Karpas-422 (cell line): ENCODE measurements around the gene JMJD8. TPM values are rescaled to one million over a fixed set of nuclear protein-coding genes. Genes with fewer than 3 reads are reported as not detected.

Experiments
- DNase-seq: peaks from one replicate; pipeline ENCODE4 v3.0.0-alpha.2; 2015
- H2AFZ ChIP-seq: fragments of 200-600 bp; sonication (generic); 2 replicates; pipeline ENCODE4 v1.6.1; 2014; ENCODE audit warnings: antibody characterized with exemption, low read length, mixed read lengths
- H3K27ac ChIP-seq: fragments of 200-600 bp; sonication (generic); 2 replicates; pipeline ENCODE4 v1.5.1; 2014; ENCODE audit warnings: mild to moderate bottlenecking, low read length, moderate library complexity
- H3K27me3 ChIP-seq: fragments of 200-600 bp; sonication (generic); 2 replicates; pipeline ENCODE4 v1.6.1; 2014; ENCODE audit warnings: low read length, mixed read lengths
- H3K36me3 ChIP-seq: fragments of 200-600 bp; sonication (generic); 2 replicates; pipeline ENCODE4 v1.6.1; 2014; ENCODE audit warnings: low read length, mixed read lengths; ENCODE audit not compliant: insufficient read depth
- H3K4me1 ChIP-seq: fragments of 200-600 bp; sonication (generic); 2 replicates; pipeline ENCODE4 v1.6.1; 2014; ENCODE audit warnings: mild to moderate bottlenecking, low read length, mixed read lengths
- H3K4me2 ChIP-seq: fragments of 200-600 bp; sonication (generic); 2 replicates; pipeline ENCODE4 v1.6.1; 2014; ENCODE audit warnings: low read length, low read depth, mild to moderate bottlenecking; ENCODE audit not compliant: poor library complexity, severe bottlenecking
- H3K4me3 ChIP-seq: fragments of 200-600 bp; sonication (generic); 2 replicates; pipeline ENCODE4 v1.5.1; 2014; ENCODE audit warnings: mild to moderate bottlenecking, antibody characterized with exemption, low read length, mixed read lengths
- H3K79me2 ChIP-seq: fragments of 200-600 bp; sonication (generic); 2 replicates; pipeline ENCODE4 v1.6.1; 2014; ENCODE audit warnings: mild to moderate bottlenecking, low read length, mixed read lengths
- H3K9ac ChIP-seq: fragments of 200-600 bp; sonication (generic); 2 replicates; pipeline ENCODE4 v1.6.0; 2014; ENCODE audit warnings: low read length
- H3K9me2 ChIP-seq: fragments of 200-600 bp; sonication (generic), shearing (Covaris generic); replicated peaks from 2 replicates; pipeline ENCODE4 v1.6.0; 2014; ENCODE audit warnings: mild to moderate bottlenecking, low read length, moderate library complexity; ENCODE audit not compliant: insufficient read depth
- H3K9me3 ChIP-seq: fragments of 300-700, 200-600 bp; sonication (generic); 2 replicates; pipeline ENCODE4 v1.6.1; 2014; ENCODE audit warnings: low read length, mixed read lengths
- H4K20me1 ChIP-seq: fragments of 200-600 bp; sonication (generic); 2 replicates; pipeline ENCODE4 v1.6.1; 2014; ENCODE audit warnings: mild to moderate bottlenecking, antibody characterized with exemption, low read length, low read depth; ENCODE audit not compliant: insufficient read depth
- total RNA-seq: library from RNA; depleted of rRNA; stranded (reverse); fragments of >200 nt; shearing (Covaris generic); gene quantifications from 2 replicates; pipeline ENCODE4 v1.2.3, GENCODE V29; 2014; ENCODE audit warnings: low replicate concordance

The JMJD8 gene
- total RNA-seq, 1 experiment from 2014 or later: 28.1 TPM

GRCh38 chr16:703406-703805 is 19.3 kb upstream of the JMJD8 start:
- H3K4me2 ChIP-seq: no peak overlapping the region
- no peak overlapping the region for H3K27ac ChIP-seq
- H3K27me3 ChIP-seq: no peaks in the 10 kb centered on the region
- H3K79me2 ChIP-seq: no peaks in the 10 kb centered on the region
- H3K9me3 ChIP-seq: no peaks in the 10 kb centered on the region
- H3K36me3 ChIP-seq: no peaks in the 10 kb centered on the region
- no peak overlapping the region for H3K9ac ChIP-seq
- no peak overlapping the region for H3K4me3 ChIP-seq
- no peak overlapping the region for H2AFZ ChIP-seq
- no peaks in the 10 kb centered on the region for H3K9me2 ChIP-seq
- H4K20me1 ChIP-seq: 0 out of 2 replicates have a peak, but pooled peaks cover 3% of the 10 kb centered on the region
- H3K4me1 ChIP-seq: no peaks in the 10 kb centered on the region
- no peak for DNase-seq

DNA sequence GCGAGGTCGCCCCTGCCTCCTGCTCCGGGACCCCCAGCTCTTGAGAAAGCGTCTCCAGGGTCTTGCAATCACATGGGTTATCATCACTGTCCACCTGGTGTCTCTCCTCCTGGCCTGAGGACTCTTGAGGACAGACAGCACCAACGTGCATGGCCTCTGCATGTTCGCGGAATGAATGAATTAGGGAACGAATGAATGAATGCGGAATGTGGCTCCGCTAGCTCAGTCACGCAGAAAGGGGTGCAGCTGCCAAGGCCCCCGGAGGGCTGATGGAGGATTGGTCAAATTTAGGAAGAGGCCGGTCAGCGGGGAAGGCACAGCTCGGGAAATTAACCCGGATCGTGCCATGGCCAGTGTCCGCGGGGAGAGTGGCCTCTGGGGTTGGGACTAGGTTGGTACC is 18.2 kb upstream of the JMJD8 start:
- Histone ChIP-seq H4K20me1 (0 out of 2 replicates have a peak, but pooled peaks cover 3% of the 10 kb centered on the region), H3K36me3 (no peaks in the 10 kb centered on the region), H3K27ac (no peak overlapping the region), H3K4me2 (no peak overlapping the region), H3K27me3 (no peaks in the 10 kb centered on the region), H3K9me3 (no peaks in the 10 kb centered on the region), H3K9me2 (no peaks in the 10 kb centered on the region), H2AFZ (no peak overlapping the region), H3K79me2 (no peaks in the 10 kb centered on the region), H3K4me3 (no peak overlapping the region), H3K4me1 (no peaks in the 10 kb centered on the region), H3K9ac (no peak overlapping the region)
- no peak for DNase-seq

DNA sequence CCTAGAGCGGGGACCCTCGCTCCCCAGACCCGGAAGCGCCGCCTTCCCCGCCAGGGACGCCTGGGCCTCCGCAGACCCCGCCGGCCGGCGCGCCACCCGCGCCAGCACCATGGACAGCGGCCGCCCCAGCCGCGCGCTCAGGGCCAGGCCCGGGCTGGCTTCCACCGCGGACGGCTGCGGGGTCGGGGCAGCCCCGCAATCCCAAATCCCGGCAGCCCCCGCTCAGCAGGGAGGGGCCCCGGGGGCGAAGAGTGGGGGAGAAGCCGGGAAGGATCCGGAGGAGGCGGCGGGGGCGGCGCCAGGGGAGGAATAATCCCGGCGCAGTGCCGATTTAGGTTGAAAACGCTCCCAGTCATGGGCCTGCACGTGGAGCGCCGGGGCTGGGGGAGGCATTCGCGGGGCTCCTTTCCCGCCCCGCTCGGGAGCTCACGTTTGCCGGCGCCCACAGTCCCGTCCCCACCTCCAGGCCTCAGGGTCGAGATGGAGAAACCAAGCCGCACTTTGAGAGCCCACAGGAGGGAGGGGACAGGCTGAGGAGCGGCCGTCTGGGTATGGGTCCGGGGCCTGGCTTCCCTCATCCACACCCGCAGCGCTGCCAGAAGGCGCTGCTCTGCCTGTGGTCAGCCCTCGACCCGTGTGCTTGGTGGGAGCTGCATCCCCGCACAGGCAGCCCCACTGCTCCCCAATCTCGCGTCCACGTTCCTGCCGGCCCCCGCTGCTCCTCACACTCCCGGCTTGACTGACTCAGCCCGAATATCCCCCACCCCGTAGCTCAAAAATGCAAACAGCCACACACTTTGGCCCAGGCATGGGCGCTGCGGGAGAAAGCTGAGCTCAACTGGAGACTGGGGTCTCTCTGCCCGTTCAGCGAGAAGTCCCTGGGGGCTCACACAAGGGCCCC is 16.8 kb upstream of the JMJD8 start:
- H3K4me2 ChIP-seq: no peak overlapping the region
- H4K20me1 ChIP-seq: 0 out of 2 replicates have a peak, but pooled peaks cover 3% of the 10 kb centered on the region
- H3K9me3 ChIP-seq: no peaks in the 10 kb centered on the region
- no peak overlapping the region for H3K4me3 ChIP-seq
- H3K9me2 ChIP-seq: no peaks in the 10 kb centered on the region
- H3K27me3 ChIP-seq: no peaks in the 10 kb centered on the region
- H3K36me3 ChIP-seq: no peaks in the 10 kb centered on the region
- no peak overlapping the region for H2AFZ ChIP-seq
- DNase-seq: peak; percentile 60
- H3K79me2 ChIP-seq: no peaks in the 10 kb centered on the region
- H3K9ac ChIP-seq: no peak overlapping the region
- H3K27ac ChIP-seq: no peak overlapping the region
- peaks cover under 1% of the 10 kb centered on the region for H3K4me1 ChIP-seq

DNA sequence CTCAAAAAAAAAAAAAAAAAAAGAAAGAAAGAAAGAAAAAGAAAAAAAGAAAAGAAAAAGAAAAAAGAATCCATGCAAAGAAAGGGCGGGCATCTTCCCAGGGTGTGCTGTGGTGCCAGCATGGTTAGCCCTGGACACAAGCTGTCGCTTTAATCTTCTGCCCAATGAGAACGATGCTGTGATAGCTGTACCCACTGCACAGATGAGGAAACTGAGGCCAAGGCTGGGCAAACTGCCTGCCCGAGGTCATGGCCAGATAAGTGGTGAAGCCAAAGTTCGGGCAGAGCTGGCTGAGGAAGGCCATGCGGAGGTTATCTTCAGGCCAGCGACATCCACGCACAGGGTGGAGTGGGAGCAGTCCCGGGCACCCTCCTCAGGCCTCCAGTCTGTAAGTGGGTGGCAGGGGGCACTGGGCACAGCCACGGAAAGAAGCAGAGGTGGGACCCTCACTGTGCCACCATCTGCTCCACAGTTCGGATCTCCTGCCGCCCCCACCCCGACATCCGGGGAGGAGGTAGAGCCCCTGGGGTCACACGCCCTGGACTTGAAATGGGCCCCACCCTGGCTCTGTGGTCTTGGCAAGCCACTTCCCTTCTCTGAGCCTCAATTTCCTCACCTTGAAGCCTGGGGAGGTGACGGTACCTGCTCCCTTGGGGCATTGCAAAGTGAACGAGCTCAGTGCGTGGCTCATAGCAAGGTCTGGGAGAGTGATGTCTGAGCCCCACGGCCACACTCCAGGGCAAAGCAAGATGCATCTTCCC is 15.0 kb upstream of the JMJD8 start:
- H3K4me3 ChIP-seq: no peak overlapping the region
- DNase-seq: no peak
- H3K79me2 ChIP-seq: no peaks in the 10 kb centered on the region
- no peak overlapping the region for H3K4me2 ChIP-seq
- peaks cover 18% of the 10 kb centered on the region for H3K4me1 ChIP-seq
- H3K36me3 ChIP-seq: no peaks in the 10 kb centered on the region
- 0 out of 2 replicates have a peak, but pooled peaks cover under 1% of the 10 kb centered on the region for H4K20me1 ChIP-seq
- H3K9me2 ChIP-seq: no peaks in the 10 kb centered on the region
- no peak overlapping the region for H3K9ac ChIP-seq
- H3K27me3 ChIP-seq: no peaks in the 10 kb centered on the region
- H2AFZ ChIP-seq: no peak overlapping the region
- H3K27ac ChIP-seq: no peak overlapping the region
- H3K9me3 ChIP-seq: no peaks in the 10 kb centered on the region

DNA sequence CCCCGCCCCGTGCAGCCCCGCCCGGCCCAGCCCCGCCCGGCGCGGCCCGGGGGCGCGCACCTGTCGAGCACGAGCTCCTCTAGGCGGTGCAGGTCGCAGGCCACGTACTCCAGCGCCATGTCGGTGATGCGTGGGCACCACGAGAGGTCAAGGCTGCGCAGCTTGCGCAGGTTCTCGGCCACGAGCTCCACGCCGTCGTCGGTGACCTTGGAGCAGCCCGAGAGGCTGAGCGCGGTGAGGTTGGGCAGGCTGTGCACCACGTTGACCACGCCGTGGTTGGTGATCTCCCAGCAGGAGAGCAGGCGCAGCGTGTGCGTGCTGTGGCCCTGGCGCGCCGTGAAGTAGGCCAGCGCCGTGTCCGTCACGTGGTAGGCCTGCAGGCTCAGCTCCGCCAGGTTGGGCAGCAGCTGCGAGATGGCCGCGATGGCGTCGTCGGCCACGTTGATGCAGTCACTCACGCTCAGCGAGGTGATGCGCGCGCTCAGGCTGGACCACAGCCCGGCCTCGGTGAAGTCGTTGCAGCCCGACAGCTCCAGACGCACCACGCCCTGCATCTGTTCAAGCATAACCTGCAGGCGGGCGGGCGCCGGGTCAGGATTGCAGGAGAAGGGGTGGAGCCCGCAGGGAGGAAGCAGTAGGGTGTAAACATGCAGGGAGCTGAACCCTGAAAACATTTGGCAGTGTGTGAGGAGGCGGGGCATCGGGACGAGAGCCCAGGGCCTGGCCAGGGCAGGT is 11.4 kb upstream of the JMJD8 start:
- no peak overlapping the region for H3K27ac ChIP-seq
- no peaks in the 10 kb centered on the region for H3K27me3 ChIP-seq
- no peaks in the 10 kb centered on the region for H3K79me2 ChIP-seq
- H3K9ac ChIP-seq: peak overlapping the region; percentile 79
- no peaks in the 10 kb centered on the region; the same call in 1 of the 2 replicates for H3K9me2 ChIP-seq
- no peaks in the 10 kb centered on the region for H3K36me3 ChIP-seq
- peak overlapping the region; percentile 65; the same call in 1 of the 2 replicates for H3K4me3 ChIP-seq
- no peaks in the 10 kb centered on the region for H3K9me3 ChIP-seq
- no peaks in the 10 kb centered on the region for H4K20me1 ChIP-seq
- peaks cover 23% of the 10 kb centered on the region for H3K4me1 ChIP-seq
- peak; percentile 87 for DNase-seq
- H2AFZ ChIP-seq: peak overlapping the region; percentile 89; the same call in 1 of the 2 replicates
- H3K4me2 ChIP-seq: peak overlapping the region; percentile 90

DNA sequence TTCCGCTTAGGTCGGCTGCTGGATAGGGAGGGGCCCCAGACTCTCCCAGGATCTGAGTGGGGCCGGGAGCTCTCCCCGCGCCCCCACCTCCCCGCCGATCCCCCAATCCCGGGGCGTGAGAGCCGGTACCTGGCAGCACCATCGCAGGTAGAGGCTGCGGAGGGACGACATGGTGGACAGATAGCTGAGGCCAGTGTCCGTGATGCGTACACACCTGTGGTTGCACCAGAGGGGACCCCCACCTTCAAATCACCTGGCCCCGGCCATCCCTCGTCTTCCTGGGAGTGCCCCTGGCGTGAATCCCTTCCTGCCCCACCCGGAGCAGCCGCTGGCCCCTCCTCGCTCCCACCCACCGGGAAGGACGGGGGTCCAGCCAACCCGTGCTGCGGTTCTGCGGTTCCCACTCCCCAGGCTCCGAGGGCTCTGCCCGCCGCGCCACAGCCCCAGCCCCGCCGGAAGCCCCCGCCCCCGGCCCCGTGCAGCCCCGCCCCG is 10.8 kb upstream of the JMJD8 start:
- Histone ChIP-seq H3K4me3 (peak overlapping the region; percentile 67), H3K27ac (no peak overlapping the region), H4K20me1 (no peaks in the 10 kb centered on the region), H3K79me2 (no peaks in the 10 kb centered on the region; the same call in 1 of the 2 replicates), H3K9me3 (no peaks in the 10 kb centered on the region), H3K36me3 (no peaks in the 10 kb centered on the region), H3K9me2 (no peaks in the 10 kb centered on the region; the same call in 1 of the 2 replicates), H3K4me1 (peaks cover 23% of the 10 kb centered on the region), H3K27me3 (no peaks in the 10 kb centered on the region), H3K4me2 (peak overlapping the region; percentile 74), H3K9ac (peak overlapping the region; percentile 74), H2AFZ (no peak overlapping the region)
- no peak for DNase-seq

DNA sequence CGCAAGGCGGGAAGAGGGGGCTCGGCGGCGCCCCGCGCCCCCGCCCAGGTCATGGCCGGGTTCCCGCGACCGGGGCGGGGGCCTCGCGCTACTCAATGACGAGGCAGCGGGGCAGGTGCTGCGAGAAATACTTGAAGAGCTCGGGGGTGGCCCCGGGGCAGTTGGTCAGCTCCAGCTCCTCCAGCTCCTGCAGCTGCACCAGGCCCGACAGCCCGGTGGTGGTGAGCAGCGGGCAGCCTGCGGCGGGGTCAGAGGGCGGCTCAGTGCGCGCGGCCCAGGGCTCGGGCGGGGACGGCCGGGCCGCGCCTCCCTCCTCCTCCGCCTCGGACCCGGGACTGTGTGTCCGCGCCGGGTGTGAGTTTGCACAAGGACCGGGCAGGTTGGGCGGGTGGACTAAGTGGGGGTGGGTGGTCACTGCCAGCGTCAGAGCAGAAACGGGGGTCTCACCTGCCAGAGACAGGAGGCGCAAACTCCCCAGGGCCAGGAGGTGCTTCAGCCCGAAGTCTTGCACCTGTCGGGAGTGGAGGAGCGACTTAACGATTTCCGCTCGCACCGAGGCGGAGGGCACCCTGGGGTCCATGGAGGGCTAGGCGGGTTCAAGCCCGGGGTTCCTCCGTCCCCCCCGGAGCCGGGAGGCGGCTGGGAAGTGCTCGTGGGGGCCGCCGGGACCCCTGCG is 10.2 kb upstream of the JMJD8 start:
- no peaks in the 10 kb centered on the region for H3K36me3 ChIP-seq
- H3K4me2 ChIP-seq: peak overlapping the region; percentile 74
- H3K4me1 ChIP-seq: peaks cover 26% of the 10 kb centered on the region
- H2AFZ ChIP-seq: no peak overlapping the region
- no peaks in the 10 kb centered on the region for H3K9me3 ChIP-seq
- H3K9ac ChIP-seq: peak overlapping the region; percentile 74
- no peak for DNase-seq
- H3K27ac ChIP-seq: no peak overlapping the region
- peaks cover 6% of the 10 kb centered on the region; the same call in 1 of the 2 replicates for H3K79me2 ChIP-seq
- no peaks in the 10 kb centered on the region for H3K27me3 ChIP-seq
- peak overlapping the region; percentile 67; the same call in 1 of the 2 replicates for H3K4me3 ChIP-seq
- H4K20me1 ChIP-seq: no peaks in the 10 kb centered on the region
- H3K9me2 ChIP-seq: no peaks in the 10 kb centered on the region; the same call in 1 of the 2 replicates
